ENCODE results near the gene SPAG16.

GRCh38 chr2:213934560-213934959 lies 650.3 kb downstream of the SPAG16 start:
- no peak for TF ChIP-seq EZH2 (IDR thresholded peaks at IDR 0.05; ENCODE audit: insufficient read depth, poor library complexity, severe bottlenecking)
- TF ChIP-seq EZH2phosphoT487 (IDR thresholded peaks at IDR 0.05; ENCODE audit: insufficient read depth, low read depth) = no peak

Measured in GM23248 (cell line).